Psoas muscle (tissue), 8 donors: Measurements from ENCODE around the gene TRPM2. TPM values are rescaled to one million over a fixed set of nuclear protein-coding genes. Genes with fewer than 3 reads are reported as not detected.

Experiments
- ATAC-seq, 4 donors: fragments of 200-7000 bp; cut with Tn5 transposase; one replicate each; pipeline ENCODE4 v1.9.1; 2020; ENCODE audit warnings: moderate library complexity in 3 of 4, mild to moderate bottlenecking in 2 of 4
- DNase-seq, 2 donors: peaks; one replicate each; pipeline ENCODE4 v3.0.0-alpha.2; 2020
- H3K27ac ChIP-seq: fragments of 200-600 bp; one replicate; pipeline ENCODE4 v1.8.0; 2022
- H3K27me3 ChIP-seq, 3 donors: fragments of 200-600 bp in 1 of 3; one replicate each; pipeline versions ENCODE4 v1.6.1 to v1.8.0; 2013 to 2022; ENCODE audit warnings: low read length in 2 of 3, mild to moderate bottlenecking in 2 of 3, moderate library complexity in 1 of 3; ENCODE audit not compliant: insufficient read depth in 3 of 3
- H3K36me3 ChIP-seq, 2 donors: fragments of 200-600 bp in 1 of 2; one replicate each; pipeline versions ENCODE4 v1.6.1 to v1.8.0; 2013 to 2022; ENCODE audit warnings: low read depth in 1 of 2, mild to moderate bottlenecking in 1 of 2, moderate library complexity in 1 of 2; ENCODE audit not compliant: insufficient read depth in 1 of 2
- H3K4me1 ChIP-seq: fragments of 200-600 bp; one replicate; pipeline ENCODE4 v1.8.0; 2022
- H3K4me3 ChIP-seq: fragments of 200-600 bp; one replicate; pipeline ENCODE4 v1.8.0; 2022; ENCODE audit warnings: mild to moderate bottlenecking
- H3K9me3 ChIP-seq: fragments of 200-600 bp; one replicate; pipeline ENCODE4 v1.8.0; 2022
- WGBS, 3 donors: extraction: QIAGEN DNeasy Blood & Tissue Kit; methylation state at CpG; one replicate each; pipeline versions ENCODE4 v1.1.6 to v1.1.7; 2013; 5-methylcytosine and 5-hydroxymethylcytosine counted together
- intact Hi-C, 2 donors: fragments of 100-400 bp; cut with DNase I; formaldehyde crosslinking; loops; one replicate each; pipeline versions ENCODE4 v1.11.0 to v1.14.2; 2022
- polyA plus RNA-seq, 3 donors: library from polyadenylated mRNA; stranded (reverse); fragments of 200-250 nt; gene quantifications; one replicate each; pipeline ENCODE4 v1.2.3, GENCODE V29; 2013
- total RNA-seq, 4 donors: library from RNA; stranded (reverse); fragmentation: NEBNext Ultra II Directional in 2 of 4; extraction: Animal tissue kit (Norgen Biotek cat#: 25700) in 2 of 4; gene quantifications; one replicate each; pipeline versions ENCODE4 v1.2.1 to v1.2.4, GENCODE V29; 2021 to 2023
- TF ChIP-seq, protein P1 (sequence below): fragments of 200-600 bp; IDR thresholded peaks from one replicate; pipeline ENCODE4 v1.8.0; 2022; ENCODE audit warnings: antibody characterized with exemption
- donor health status: healthy with polysubstance abuse.
- donor health status: DM: no; HTN: no; CAD: no; lungs with moderate emphysema.
- donor health status: Bipolar disorder and iron deficiency.
- donor health status: healthy.
- donor health status: DM: yes; HTN: yes; CAD: no.
- donor health status: DM: no; HTN: no; CAD: no.
- donor health status: DM: no; HTN: no; CAD: no.
- donor health status: DM: yes; HTN: yes; CAD: no.

The TRPM2 gene
- total and polyA plus RNA-seq, 7 donors: 0.08 to 1.7 (median 0.76) TPM

DNA sequence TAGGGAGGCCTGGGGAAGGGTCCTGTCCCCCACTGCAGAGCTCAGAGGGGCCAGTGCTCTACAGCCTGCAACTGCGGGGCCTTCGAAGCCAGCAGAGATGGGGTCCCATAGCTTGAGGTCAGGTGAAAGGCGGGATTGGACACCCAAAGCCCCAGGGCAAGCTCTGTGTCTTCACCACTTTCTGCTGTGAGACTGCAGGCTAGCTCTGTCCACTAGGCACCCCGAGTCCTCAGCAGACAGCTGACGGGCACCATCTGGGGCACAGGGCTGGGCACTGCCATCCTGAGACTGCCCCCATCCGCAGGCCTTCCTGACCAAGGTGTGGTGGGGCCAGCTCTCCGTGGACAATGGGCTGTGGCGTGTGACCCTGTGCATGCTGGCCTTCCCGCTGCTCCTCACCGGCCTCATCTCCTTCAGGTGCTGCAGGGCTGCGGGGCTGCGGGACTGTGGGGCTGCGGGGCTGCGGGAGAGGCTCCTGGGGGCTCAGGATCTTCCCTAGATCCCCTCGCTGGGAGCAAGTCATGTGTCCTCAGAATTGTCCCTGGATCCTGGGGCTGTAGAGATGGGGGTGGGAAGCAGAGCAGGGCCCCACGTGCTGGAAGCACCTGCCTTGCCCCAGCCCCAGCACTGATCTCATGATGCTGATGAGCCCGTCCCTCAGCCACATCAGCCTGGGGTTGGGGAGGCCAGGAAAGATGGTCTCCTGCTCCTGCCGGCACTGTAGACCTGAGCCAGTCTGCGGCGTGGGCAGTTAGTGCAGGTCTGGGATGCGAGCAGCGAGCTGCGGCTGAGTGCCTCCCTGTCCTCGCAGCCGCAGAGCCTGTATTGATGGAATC lies 46.8 kb downstream of the TRPM2 start:
- TF ChIP-seq, protein P1, sequence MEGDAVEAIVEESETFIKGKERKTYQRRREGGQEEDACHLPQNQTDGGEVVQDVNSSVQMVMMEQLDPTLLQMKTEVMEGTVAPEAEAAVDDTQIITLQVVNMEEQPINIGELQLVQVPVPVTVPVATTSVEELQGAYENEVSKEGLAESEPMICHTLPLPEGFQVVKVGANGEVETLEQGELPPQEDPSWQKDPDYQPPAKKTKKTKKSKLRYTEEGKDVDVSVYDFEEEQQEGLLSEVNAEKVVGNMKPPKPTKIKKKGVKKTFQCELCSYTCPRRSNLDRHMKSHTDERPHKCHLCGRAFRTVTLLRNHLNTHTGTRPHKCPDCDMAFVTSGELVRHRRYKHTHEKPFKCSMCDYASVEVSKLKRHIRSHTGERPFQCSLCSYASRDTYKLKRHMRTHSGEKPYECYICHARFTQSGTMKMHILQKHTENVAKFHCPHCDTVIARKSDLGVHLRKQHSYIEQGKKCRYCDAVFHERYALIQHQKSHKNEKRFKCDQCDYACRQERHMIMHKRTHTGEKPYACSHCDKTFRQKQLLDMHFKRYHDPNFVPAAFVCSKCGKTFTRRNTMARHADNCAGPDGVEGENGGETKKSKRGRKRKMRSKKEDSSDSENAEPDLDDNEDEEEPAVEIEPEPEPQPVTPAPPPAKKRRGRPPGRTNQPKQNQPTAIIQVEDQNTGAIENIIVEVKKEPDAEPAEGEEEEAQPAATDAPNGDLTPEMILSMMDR: no peak
- WGBS, 3 donors: 76 to 82% (median 81%) methylated on average over 24 to 25 of the region's 25 CpGs
- DNase-seq (no peak), ATAC-seq (no peak)
- Histone ChIP-seq H3K36me3 (no peaks in the 10 kb centered on the region), H3K4me3 (no peak overlapping the region), H3K27ac (no peak overlapping the region), H3K4me1 (no peaks in the 10 kb centered on the region), H3K9me3 (no peaks in the 10 kb centered on the region), H3K27me3 (peaks cover 0 to 2% (median 2%) of the 10 kb centered on the region in 3 donors)
- intact Hi-C loops: no loop called here

DNA sequence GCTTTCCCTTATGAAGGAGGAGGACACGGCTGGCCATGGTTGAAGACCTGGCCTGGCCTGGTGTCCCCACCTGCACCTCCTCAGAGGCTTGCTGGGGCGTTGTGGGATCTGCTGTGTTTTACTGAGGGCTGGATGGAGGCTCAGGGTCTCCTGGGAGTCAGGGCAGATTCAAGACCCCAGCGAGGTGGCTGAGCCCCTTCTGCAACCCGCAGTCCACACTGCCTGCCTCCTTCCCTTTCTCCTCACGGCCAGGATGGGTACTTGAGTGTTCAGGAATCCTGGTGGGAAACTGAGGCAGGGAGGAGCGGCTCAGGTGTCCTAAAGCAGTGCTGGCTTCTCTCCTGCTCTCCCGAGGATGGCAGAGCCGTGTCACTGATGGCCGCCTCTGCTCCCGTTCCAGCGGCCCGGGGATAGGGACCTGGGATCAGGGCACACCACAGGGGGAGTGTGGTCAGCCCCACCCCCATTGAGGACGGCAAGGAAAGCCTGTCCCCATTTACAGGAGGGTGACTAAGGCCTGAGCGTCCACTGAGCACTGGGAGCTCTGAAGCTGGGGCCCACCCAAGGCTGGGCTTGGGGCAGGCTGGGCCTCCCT lies 47.5 kb downstream of the TRPM2 start:
- Histone ChIP-seq H3K4me3 (no peak overlapping the region), H3K27ac (no peak overlapping the region), H3K36me3 (no peaks in the 10 kb centered on the region), H3K4me1 (no peaks in the 10 kb centered on the region), H3K9me3 (no peaks in the 10 kb centered on the region), H3K27me3 (peaks cover 0 to 2% (median 0%) of the 10 kb centered on the region in 3 donors)
- TF ChIP-seq, protein P1: no peak
- no peak for DNase-seq
- ATAC-seq: no peak
- intact Hi-C loops: no loop called here
- WGBS, 3 donors: 62 to 66% (median 64%) methylated on average over 13 to 14 of the region's 14 CpGs

DNA sequence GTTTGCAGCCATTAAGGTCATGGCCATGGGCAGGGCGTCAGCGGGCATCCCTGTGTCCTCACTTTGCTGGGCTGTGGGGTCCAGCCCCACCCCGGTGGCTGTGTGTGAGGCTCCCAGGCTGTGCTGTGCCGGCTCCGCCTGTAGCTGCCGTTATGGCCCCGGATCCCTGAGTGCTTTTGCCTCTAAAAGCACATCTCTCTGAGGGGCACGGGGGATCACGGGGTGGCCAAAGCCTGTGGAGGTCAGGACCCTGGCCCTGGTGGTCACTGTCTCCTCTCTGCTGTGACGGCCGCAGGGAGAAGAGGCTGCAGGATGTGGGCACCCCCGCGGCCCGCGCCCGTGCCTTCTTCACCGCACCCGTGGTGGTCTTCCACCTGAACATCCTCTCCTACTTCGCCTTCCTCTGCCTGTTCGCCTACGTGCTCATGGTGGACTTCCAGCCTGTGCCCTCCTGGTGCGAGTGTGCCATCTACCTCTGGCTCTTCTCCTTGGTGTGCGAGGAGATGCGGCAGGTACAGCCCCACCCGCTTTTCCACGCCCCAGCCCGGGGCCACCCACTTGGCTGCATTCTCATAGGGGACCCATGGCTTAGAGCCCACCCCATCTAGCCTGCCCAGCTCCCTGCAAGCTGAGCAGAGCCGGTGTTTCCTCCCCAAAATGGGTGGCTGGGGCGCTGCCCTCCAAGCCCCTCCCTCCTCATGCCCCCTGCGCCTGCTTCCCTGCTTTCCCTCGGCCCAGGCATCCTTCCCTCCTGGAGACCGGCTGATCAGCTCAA lies 48.2 kb downstream of the TRPM2 start:
- Histone ChIP-seq H3K27ac (no peak overlapping the region), H3K4me3 (no peak overlapping the region), H3K4me1 (no peaks in the 10 kb centered on the region), H3K27me3 (peaks cover 0 to 2% (median 0%) of the 10 kb centered on the region in 3 donors), H3K9me3 (no peaks in the 10 kb centered on the region), H3K36me3 (no peaks in the 10 kb centered on the region)
- ATAC-seq: no peak
- WGBS, 3 donors: 80 to 82% (median 81%) methylated on average over 29 to 32 of the region's 32 CpGs
- peak in 1 of 2 donors; percentile 31 for DNase-seq
- TF ChIP-seq, protein P1: no peak
- intact Hi-C loops: no loop called here

DNA sequence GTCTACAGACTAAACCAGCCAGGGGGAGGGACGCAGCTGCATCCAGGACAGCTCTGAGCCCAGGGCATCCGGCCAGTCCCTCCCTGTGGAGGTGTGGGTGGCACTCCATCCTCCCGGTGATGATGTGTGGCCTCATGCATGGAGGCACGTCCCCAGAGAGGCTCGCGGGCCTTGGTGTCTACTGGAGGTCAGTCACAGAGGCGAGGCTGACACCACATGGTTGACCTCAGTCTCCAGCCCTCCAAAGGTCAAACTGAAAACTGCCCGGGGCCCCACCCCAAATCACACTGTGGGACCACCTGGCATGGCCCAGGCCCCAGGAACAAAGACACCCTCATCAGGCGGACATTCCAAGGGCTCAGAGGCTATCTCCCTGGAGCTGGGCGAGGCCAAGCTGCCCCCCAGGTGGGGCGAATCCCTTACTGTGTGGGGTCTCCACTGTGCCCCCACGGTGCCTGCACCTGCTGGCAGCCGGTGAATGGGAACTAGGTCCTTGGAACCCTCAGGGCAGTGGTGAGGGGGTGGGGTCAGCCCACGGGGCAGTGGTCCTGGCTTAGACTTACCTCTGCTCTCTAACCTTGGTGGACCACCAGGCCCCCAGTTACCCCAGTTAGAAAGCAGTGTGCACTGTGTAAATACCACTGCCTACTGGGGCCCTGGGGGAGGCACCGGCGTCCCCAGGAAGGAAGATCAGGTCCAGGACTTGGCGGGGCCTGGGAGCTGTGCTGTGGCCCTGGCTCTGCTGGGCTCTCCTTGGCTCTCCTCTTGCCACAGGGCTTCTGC lies 49.1 kb downstream of the TRPM2 start:
- 77 to 82% (median 78%) methylated on average over 17 of the region's 17 CpGs for WGBS, 3 donors
- no peak for ATAC-seq
- H3K36me3 ChIP-seq: no peaks in the 10 kb centered on the region
- H3K27me3 ChIP-seq: peaks cover 0 to 2% (median under 1%) of the 10 kb centered on the region in 3 donors
- H3K4me3 ChIP-seq: no peak overlapping the region
- no peaks in the 10 kb centered on the region for H3K9me3 ChIP-seq
- intact Hi-C loops: no loop called here
- TF ChIP-seq, protein P1: no peak
- no peak overlapping the region for H3K27ac ChIP-seq
- peak in 1 of 2 donors; percentile 36 for DNase-seq
- H3K4me1 ChIP-seq: no peaks in the 10 kb centered on the region
